ENCODE measurements around the gene EPG5. TPM values are rescaled to one million over a fixed set of nuclear protein-coding genes. Genes with fewer than 3 reads are reported as not detected.
A peak's percentile ranks its signal among the peaks of the same experiment; 100 is the strongest.

EPG5 gene
- total RNA-seq, 1 experiment from 2014 or later = 22.7 TPM

DNA sequence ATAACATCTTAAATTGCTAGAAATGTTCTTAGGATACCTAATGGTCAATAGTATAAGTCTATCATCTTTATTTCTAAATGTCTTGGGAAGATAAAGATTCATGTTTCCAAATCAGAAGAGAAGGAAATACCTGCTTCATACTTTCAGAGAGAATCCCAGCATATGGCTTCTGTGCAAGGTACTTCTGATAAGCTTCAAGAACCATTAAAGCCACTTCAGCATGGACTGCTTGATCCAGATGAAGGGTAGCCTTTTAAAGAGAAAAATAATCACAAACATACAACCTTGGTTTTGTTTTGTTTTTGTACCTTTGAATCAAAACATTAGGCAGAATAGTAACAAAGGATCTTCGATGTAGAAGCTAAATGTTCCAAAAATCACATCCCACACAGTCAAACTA lies 44.0 kb downstream of the EPG5 start (continued):
- TF ChIP-seq, protein P1, sequence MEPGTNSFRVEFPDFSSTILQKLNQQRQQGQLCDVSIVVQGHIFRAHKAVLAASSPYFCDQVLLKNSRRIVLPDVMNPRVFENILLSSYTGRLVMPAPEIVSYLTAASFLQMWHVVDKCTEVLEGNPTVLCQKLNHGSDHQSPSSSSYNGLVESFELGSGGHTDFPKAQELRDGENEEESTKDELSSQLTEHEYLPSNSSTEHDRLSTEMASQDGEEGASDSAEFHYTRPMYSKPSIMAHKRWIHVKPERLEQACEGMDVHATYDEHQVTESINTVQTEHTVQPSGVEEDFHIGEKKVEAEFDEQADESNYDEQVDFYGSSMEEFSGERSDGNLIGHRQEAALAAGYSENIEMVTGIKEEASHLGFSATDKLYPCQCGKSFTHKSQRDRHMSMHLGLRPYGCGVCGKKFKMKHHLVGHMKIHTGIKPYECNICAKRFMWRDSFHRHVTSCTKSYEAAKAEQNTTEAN (CRISPR knock-in tag; IDR thresholded peaks at IDR 0.05) = no peak
- TF ChIP-seq NFE2L1 (CRISPR knock-in tag; IDR thresholded peaks at IDR 0.05) (no peak), MYBL2 (CRISPR knock-in tag; IDR thresholded peaks at IDR 0.05) (no peak), IRF2 (CRISPR knock-in tag; IDR thresholded peaks at IDR 0.05; ENCODE audit: borderline replicate concordance, low read depth) (no peak), ZNF138 (CRISPR knock-in tag; conservative IDR thresholded peaks at IDR 0.05) (no peak), GRHL2 (CRISPR knock-in tag; IDR thresholded peaks at IDR 0.05; ENCODE audit: insufficient replicate concordance, severe bottlenecking) (no peak)

DNA sequence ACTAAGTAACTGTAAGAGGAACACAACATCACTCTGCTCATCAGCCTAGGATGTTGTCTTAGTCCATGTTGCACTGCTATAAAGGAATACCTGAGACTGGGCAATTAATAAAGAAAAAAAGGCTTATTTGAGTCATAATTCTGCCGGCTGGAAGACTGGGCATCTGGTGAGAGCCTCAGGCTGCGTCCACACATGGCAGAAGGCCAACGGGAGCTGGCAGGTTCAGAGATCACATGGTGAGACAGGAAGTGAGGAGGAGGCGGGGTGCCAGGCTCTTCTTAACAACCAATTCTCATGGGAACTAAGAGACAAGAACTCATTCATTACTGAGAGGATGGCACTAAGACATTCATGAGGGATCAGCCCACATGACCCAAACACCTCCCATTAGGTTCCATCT lies 46.8 kb downstream of the EPG5 start:
- H3K9me3 Mint-ChIP-seq = no peaks in the 10 kb centered on the region
- ChIA-PET CTCF (interaction anchor here (0.7 kb wide), 1 partner anchor 10 kb away, joined by 3 read pairs; no protein-coding TSS in a partner anchor), POLR2A (no interaction called here)
- TF ChIP-seq SOX15 (CRISPR knock-in tag; IDR thresholded peaks at IDR 0.05) (no peak), ATF1 (CRISPR knock-in tag; IDR thresholded peaks at IDR 0.05) (no peak), SMAD3 (CRISPR knock-in tag; IDR thresholded peaks at IDR 0.05; ENCODE audit: borderline replicate concordance) (no peak), ZNF138 (CRISPR knock-in tag; conservative IDR thresholded peaks at IDR 0.05) (no peak), GTF2I (CRISPR knock-in tag; conservative IDR thresholded peaks at IDR 0.05) (no peak), RELA (CRISPR knock-in tag; IDR thresholded peaks at IDR 0.05; ENCODE audit: borderline replicate concordance) (no peak)
- TF ChIP-seq, protein P2, sequence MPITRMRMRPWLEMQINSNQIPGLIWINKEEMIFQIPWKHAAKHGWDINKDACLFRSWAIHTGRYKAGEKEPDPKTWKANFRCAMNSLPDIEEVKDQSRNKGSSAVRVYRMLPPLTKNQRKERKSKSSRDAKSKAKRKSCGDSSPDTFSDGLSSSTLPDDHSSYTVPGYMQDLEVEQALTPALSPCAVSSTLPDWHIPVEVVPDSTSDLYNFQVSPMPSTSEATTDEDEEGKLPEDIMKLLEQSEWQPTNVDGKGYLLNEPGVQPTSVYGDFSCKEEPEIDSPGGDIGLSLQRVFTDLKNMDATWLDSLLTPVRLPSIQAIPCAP (CRISPR knock-in tag; IDR thresholded peaks at IDR 0.05) = no peak
- DNase-seq (ENCODE audit: low spot score) (no peak), ATAC-seq (no peak)
- H3K36me3 Mint-ChIP-seq = peaks cover 20% of the 10 kb centered on the region
- H3K4me3 Mint-ChIP-seq = no peak overlapping the region
- H3K27me3 Mint-ChIP-seq (ENCODE audit: low read depth) = no peaks in the 10 kb centered on the region
- no peaks in the 10 kb centered on the region for H3K4me1 Mint-ChIP-seq
- no peak overlapping the region for H3K27ac Mint-ChIP-seq

DNA sequence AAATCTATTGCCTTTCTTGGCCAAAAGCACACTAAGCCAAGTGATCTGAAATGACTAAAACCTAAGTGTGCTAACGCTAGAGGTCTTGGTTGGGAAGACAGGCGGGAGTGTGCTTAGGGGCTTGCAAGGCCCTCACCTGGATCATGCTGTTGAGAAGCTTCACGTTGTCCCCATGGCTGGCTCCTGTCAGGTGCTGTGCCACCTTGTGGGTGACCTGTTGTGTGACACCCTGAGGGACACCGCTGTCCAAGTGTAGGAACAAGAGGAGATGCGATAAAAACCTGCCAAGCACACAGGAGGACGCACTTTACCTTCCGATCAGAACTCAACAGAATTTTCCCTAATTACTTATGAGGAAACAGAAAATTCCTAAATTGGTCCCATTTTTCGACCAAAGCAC lies 50.8 kb downstream of the EPG5 start:
- Mint-ChIP-seq H3K27ac (no peak overlapping the region), H3K27me3 (ENCODE audit: low read depth) (no peaks in the 10 kb centered on the region), H3K36me3 (peaks cover 34% of the 10 kb centered on the region), H3K4me3 (no peak overlapping the region), H3K4me1 (no peaks in the 10 kb centered on the region), H3K9me3 (no peaks in the 10 kb centered on the region)
- POLR2A ChIA-PET = interaction anchor here (0.7 kb wide), 1 partner anchor 21 kb away, joined by 3 read pairs; no protein-coding TSS in a partner anchor
- CTCF ChIA-PET = interaction anchor here (1.0 kb wide), 1 partner anchor 157 kb away, joined by 4 read pairs; no protein-coding TSS in a partner anchor
- DNase-seq (ENCODE audit: low spot score) (peak; percentile 16), ATAC-seq (peak; percentile 53)
- TF ChIP-seq ZNF263 (CRISPR knock-in tag; IDR thresholded peaks at IDR 0.05; ENCODE audit: low read depth) (no peak), ZNF317 (CRISPR knock-in tag; IDR thresholded peaks at IDR 0.05; ENCODE audit: borderline replicate concordance, low read depth) (no peak), MYBL2 (CRISPR knock-in tag; IDR thresholded peaks at IDR 0.05) (no peak), NR1H2 (CRISPR knock-in tag; IDR thresholded peaks at IDR 0.05) (no peak), EMX1 (CRISPR knock-in tag; IDR thresholded peaks at IDR 0.05) (no peak), RORB (CRISPR knock-in tag; IDR thresholded peaks at IDR 0.05) (no peak), JUN (CRISPR knock-in tag; IDR thresholded peaks at IDR 0.05) (no peak)
- TF ChIP-seq, protein P3, sequence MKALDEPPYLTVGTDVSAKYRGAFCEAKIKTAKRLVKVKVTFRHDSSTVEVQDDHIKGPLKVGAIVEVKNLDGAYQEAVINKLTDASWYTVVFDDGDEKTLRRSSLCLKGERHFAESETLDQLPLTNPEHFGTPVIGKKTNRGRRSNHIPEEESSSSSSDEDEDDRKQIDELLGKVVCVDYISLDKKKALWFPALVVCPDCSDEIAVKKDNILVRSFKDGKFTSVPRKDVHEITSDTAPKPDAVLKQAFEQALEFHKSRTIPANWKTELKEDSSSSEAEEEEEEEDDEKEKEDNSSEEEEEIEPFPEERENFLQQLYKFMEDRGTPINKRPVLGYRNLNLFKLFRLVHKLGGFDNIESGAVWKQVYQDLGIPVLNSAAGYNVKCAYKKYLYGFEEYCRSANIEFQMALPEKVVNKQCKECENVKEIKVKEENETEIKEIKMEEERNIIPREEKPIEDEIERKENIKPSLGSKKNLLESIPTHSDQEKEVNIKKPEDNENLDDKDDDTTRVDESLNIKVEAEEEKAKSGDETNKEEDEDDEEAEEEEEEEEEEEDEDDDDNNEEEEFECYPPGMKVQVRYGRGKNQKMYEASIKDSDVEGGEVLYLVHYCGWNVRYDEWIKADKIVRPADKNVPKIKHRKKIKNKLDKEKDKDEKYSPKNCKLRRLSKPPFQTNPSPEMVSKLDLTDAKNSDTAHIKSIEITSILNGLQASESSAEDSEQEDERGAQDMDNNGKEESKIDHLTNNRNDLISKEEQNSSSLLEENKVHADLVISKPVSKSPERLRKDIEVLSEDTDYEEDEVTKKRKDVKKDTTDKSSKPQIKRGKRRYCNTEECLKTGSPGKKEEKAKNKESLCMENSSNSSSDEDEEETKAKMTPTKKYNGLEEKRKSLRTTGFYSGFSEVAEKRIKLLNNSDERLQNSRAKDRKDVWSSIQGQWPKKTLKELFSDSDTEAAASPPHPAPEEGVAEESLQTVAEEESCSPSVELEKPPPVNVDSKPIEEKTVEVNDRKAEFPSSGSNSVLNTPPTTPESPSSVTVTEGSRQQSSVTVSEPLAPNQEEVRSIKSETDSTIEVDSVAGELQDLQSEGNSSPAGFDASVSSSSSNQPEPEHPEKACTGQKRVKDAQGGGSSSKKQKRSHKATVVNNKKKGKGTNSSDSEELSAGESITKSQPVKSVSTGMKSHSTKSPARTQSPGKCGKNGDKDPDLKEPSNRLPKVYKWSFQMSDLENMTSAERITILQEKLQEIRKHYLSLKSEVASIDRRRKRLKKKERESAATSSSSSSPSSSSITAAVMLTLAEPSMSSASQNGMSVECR (CRISPR knock-in tag; IDR thresholded peaks at IDR 0.05; ENCODE audit: borderline replicate concordance) = no peak
- TF ChIP-seq, protein P4, sequence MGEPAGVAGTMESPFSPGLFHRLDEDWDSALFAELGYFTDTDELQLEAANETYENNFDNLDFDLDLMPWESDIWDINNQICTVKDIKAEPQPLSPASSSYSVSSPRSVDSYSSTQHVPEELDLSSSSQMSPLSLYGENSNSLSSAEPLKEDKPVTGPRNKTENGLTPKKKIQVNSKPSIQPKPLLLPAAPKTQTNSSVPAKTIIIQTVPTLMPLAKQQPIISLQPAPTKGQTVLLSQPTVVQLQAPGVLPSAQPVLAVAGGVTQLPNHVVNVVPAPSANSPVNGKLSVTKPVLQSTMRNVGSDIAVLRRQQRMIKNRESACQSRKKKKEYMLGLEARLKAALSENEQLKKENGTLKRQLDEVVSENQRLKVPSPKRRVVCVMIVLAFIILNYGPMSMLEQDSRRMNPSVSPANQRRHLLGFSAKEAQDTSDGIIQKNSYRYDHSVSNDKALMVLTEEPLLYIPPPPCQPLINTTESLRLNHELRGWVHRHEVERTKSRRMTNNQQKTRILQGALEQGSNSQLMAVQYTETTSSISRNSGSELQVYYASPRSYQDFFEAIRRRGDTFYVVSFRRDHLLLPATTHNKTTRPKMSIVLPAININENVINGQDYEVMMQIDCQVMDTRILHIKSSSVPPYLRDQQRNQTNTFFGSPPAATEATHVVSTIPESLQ (CRISPR knock-in tag; IDR thresholded peaks at IDR 0.05) = no peak
- TF ChIP-seq, protein P5, sequence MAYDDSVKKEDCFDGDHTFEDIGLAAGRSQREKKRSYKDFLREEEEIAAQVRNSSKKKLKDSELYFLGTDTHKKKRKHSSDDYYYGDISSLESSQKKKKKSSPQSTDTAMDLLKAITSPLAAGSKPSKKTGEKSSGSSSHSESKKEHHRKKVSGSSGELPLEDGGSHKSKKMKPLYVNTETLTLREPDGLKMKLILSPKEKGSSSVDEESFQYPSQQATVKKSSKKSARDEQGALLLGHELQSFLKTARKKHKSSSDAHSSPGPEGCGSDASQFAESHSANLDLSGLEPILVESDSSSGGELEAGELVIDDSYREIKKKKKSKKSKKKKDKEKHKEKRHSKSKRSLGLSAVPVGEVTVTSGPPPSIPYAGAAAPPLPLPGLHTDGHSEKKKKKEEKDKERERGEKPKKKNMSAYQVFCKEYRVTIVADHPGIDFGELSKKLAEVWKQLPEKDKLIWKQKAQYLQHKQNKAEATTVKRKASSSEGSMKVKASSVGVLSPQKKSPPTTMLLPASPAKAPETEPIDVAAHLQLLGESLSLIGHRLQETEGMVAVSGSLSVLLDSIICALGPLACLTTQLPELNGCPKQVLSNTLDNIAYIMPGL (CRISPR knock-in tag; IDR thresholded peaks at IDR 0.05) = no peak

Data from WTC11 (cell line).